ENCODE data around the gene SYT12. TPM values are rescaled to one million over a fixed set of nuclear protein-coding genes. Genes with fewer than 3 reads are reported as not detected.

The SYT12 gene
- polyA plus RNA-seq, 1 of the 3 experiments (the other 2 are of a cell fraction), result 0.61 TPM

GRCh38 chr11:67045314-67045713 lies 22.4 kb downstream of the SYT12 start:
- no peak overlapping the region for H3K27ac ChIP-seq (ENCODE audit: low read depth in 2 of 2, low read length in 1 of 2)
- H3K4me2 ChIP-seq, result peak overlapping the region; percentile 36; the same call in 1 of the 2 replicates
- H3K9me3 ChIP-seq, result no peaks in the 10 kb centered on the region
- no peaks in the 10 kb centered on the region for H3K36me3 ChIP-seq (replicated peaks in 1 of 2; ENCODE audit: control insufficient read depth in 1 of 2, insufficient read depth in 2 of 2, low read length in 1 of 2)
- no peaks in the 10 kb centered on the region for H3K27me3 ChIP-seq (ENCODE audit: insufficient read depth)
- H3K4me1 ChIP-seq (ENCODE audit: control insufficient read depth in 1 of 2, insufficient read depth in 2 of 2, low read depth in 1 of 2, low read length in 1 of 2), result peaks cover 0 to 4% of the 10 kb centered on the region in 2 experiments; a peak in 2 of 4 replicates
- H4K20me1 ChIP-seq (ENCODE audit: insufficient read depth), result no peaks in the 10 kb centered on the region
- H2AFZ ChIP-seq (ENCODE audit: low read depth), result no peak overlapping the region
- peaks cover 6% of the 10 kb centered on the region for H3F3A ChIP-seq (replicated peaks; ENCODE audit: insufficient read depth)
- no peak for TF ChIP-seq USF1 (IDR thresholded peaks at IDR 0.05; ENCODE audit: borderline replicate concordance, low read depth)
- TF ChIP-seq GATA2 (CRISPR knock-in tag; IDR thresholded peaks at IDR 0.05), result no peak
- no peak for TF ChIP-seq POLR2AphosphoS5 (IDR thresholded peaks at IDR 0.05; ENCODE audit: low read depth, low read length)
- TF ChIP-seq RXRA (IDR thresholded peaks at IDR 0.05; ENCODE audit: borderline replicate concordance, low read depth), result no peak
- no peak for TF ChIP-seq EP300 (IDR thresholded peaks at IDR 0.05; ENCODE audit: borderline replicate concordance in 1 of 2, low read depth in 1 of 2, low read length in 1 of 2)
- TF ChIP-seq RAD21 (IDR thresholded peaks at IDR 0.05; ENCODE audit: low read length), result no peak
- TF ChIP-seq CTCF (IDR thresholded peaks at IDR 0.05), result no peak; the same call in 1 of the 2 replicates
- no peak for TF ChIP-seq PBX3 (IDR thresholded peaks at IDR 0.05)
- peak; percentile 8; the same call in 1 of the 2 replicates for TF ChIP-seq TCF12 (IDR thresholded peaks at IDR 0.05)
- peak; percentile 91 for TF ChIP-seq FOSL2 (IDR thresholded peaks at IDR 0.05; ENCODE audit: borderline replicate concordance, low read depth)
- no peak for TF ChIP-seq NFIC (IDR thresholded peaks at IDR 0.05; ENCODE audit: borderline replicate concordance)
- peak; percentile 68; the same call in 1 of the 2 replicates for TF ChIP-seq MEF2A (IDR thresholded peaks at IDR 0.05; ENCODE audit: borderline replicate concordance, low read depth)
- H3K9ac ChIP-seq, result no peak overlapping the region
- no peaks in the 10 kb centered on the region for H3K79me2 ChIP-seq (ENCODE audit: insufficient read depth)
- CTCF ChIA-PET, result no interaction called here
- no peak overlapping the region for H3K4me3 ChIP-seq (ENCODE audit: low read depth in 2 of 2, low read length in 1 of 2)
- POLR2A ChIA-PET, result no interaction called here
- 22% methylated on average over 12 of the region's 14 CpGs for WGBS (ENCODE audit: low lambda C conversion rate)
- DNase-seq, result no peak
- H3K9me2 ChIP-seq, result no peaks in the 10 kb centered on the region

GRCh38 chr11:67048515-67049130 lies 25.7 kb downstream of the SYT12 start:
- no peak overlapping the region for H3K9ac ChIP-seq
- TF ChIP-seq TAF1 (IDR thresholded peaks at IDR 0.05; ENCODE audit: borderline replicate concordance, low read depth, low read length), result no peak
- no peak for TF ChIP-seq GATA2 (CRISPR knock-in tag; IDR thresholded peaks at IDR 0.05)
- TF ChIP-seq NRF1 (IDR thresholded peaks at IDR 0.05; ENCODE audit: low read depth, low read length), result no peak
- TF ChIP-seq MEF2A (IDR thresholded peaks at IDR 0.05; ENCODE audit: borderline replicate concordance, low read depth), result no peak
- no peak for TF ChIP-seq EP300 (IDR thresholded peaks at IDR 0.05; ENCODE audit: borderline replicate concordance in 1 of 2, low read depth in 1 of 2, low read length in 1 of 2)
- TF ChIP-seq TEAD4 (IDR thresholded peaks at IDR 0.05; ENCODE audit: borderline replicate concordance, insufficient read depth), result no peak
- TF ChIP-seq FOSL2 (IDR thresholded peaks at IDR 0.05; ENCODE audit: borderline replicate concordance, low read depth), result no peak
- no peak for TF ChIP-seq USF2 (IDR thresholded peaks at IDR 0.05; ENCODE audit: borderline replicate concordance, low read depth, low read length)
- no peak for TF ChIP-seq YY1 (IDR thresholded peaks at IDR 0.05; ENCODE audit: low read depth)
- no peak for TF ChIP-seq RCOR1 (IDR thresholded peaks at IDR 0.05; ENCODE audit: low read length)
- ChIA-PET CTCF (interaction anchor here (1.1 kb wide), 1 partner anchor 33 kb away, joined by 3 read pairs; no protein-coding TSS in a partner anchor), POLR2A (no interaction called here)
- no peak overlapping the region for H2AFZ ChIP-seq (ENCODE audit: low read depth)
- no peaks in the 10 kb centered on the region for H3K36me3 ChIP-seq (replicated peaks in 1 of 2; ENCODE audit: control insufficient read depth in 1 of 2, insufficient read depth in 2 of 2, low read length in 1 of 2)
- H3K4me1 ChIP-seq (ENCODE audit: control insufficient read depth in 1 of 2, insufficient read depth in 2 of 2, low read depth in 1 of 2, low read length in 1 of 2), result peaks cover 0 to 4% of the 10 kb centered on the region in 2 experiments; a peak in 2 of 4 replicates
- H3K27me3 ChIP-seq (ENCODE audit: insufficient read depth), result no peaks in the 10 kb centered on the region
- H3K9me2 ChIP-seq, result no peaks in the 10 kb centered on the region
- no peak overlapping the region for H3K4me2 ChIP-seq
- no peaks in the 10 kb centered on the region for H4K20me1 ChIP-seq (ENCODE audit: insufficient read depth)
- no peak for DNase-seq
- no peak overlapping the region for H3K27ac ChIP-seq (ENCODE audit: low read depth in 2 of 2, low read length in 1 of 2)
- 100% methylated on average over 2 of the region's 22 CpGs for WGBS (ENCODE audit: low lambda C conversion rate)
- no peaks in the 10 kb centered on the region for H3K9me3 ChIP-seq
- peaks cover 6% of the 10 kb centered on the region for H3F3A ChIP-seq (replicated peaks; ENCODE audit: insufficient read depth)
- no peaks in the 10 kb centered on the region for H3K79me2 ChIP-seq (ENCODE audit: insufficient read depth)
- no peak overlapping the region for H3K4me3 ChIP-seq (ENCODE audit: low read depth in 2 of 2, low read length in 1 of 2)
